NCI-H187 treated with DMSO at 0.1 percent for 48 hours (cell line): ENCODE measurements around the gene EML6.
"Not testable (repeated sequence)": the region's sequence is repeated elsewhere in the genome, so short reads cannot be mapped to it uniquely, and the experiment has no call there.

Experiments
- DNase-seq: peaks from one replicate; lab custom pipeline; 2025; lab: John Stamatoyannopoulos, UW

Gene EML6

DNA sequence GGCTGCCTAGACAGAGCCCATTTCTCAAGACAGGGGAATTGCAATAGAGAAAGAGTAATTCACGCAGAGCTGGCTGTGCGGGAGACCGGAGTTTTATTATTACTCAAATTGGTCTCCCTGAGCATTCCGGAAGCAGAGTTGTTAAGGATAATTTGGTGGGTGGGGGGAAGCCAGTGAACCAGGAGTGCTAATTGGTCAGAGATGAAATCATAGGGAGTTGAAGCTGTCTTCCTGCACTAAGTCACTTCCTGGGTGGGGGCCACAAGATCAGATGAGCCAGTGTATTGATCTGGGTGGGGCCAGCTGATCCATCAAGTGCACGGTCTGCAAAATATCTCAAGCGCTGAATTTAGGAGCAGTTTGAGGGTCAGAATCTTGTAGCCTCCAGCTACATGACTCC, 242.0 kb downstream of the EML6 start:
- DNase-seq = no peak

DNA sequence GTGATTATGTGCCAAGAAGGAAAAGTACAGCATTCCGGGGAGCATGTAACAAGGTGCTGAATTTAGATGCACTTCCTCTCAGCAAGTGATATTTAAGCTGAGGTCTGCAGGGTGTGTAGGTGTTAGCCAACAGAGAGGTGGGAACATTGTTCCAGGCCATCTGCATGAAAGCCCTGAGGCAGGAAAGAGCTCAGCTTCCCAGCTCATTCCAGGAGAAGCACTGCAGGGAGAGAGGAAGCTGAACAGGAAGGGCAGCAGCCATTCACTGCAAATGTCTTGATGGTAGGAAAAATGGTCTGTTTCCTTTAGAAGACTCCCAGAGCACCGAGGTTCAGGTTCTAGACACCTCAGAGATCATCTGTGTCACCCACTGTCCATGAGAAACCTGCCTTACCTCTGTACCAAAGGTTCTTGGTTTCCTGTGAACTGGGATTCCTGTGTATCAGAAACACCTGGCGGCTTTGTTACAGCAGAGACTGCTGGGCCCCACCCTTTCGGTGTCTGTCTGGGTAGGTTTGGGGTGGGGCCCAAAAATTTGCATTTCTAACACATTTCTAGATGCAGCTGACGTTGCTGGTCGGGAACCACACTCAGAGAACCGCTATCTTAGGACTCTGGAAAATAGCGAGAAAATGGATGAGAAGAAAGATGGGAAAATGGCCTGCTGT, 242.8 kb downstream of the EML6 start:
- no peak for DNase-seq

DNA sequence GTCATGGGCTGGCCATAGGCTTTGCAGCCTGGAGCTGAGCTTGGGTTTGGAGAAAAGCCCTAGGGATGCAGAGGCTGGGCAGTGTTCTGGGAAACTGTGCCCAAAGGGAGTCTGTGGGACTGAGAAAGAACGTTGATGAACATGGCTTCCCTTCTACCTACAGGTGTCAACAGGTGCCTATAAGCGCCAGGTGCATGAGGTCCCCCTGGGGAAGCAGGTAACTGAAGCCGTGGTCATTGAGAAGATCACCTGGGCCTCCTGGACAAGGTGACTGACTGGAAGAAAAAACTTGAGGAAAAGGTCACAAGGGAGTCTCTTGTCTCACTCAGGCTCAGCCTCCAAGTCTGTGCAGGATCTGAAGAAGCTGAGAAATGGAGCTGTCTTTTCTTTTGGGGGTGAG, 243.4 kb downstream of the EML6 start:
- no peak for DNase-seq

DNA sequence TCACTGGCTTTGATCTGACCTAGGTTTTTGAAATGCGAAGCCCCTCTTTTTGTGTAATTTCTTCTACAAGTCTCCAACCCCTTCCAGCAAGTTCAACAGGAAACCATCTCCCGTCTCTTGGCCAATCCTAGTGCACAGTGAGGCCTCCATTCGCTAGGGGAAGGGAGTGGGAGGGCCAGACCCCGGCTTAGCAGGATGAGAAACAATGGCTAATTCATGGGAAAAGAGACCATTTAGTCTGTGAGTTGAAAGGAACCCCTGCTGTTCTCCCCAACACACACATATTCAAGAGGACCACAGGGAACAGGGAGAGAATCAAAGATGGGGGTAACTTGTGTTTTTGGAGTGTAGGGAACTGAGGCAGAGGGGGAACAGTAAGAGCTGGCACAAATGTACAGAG, 243.8 kb downstream of the EML6 start:
- DNase-seq = no peak

DNA sequence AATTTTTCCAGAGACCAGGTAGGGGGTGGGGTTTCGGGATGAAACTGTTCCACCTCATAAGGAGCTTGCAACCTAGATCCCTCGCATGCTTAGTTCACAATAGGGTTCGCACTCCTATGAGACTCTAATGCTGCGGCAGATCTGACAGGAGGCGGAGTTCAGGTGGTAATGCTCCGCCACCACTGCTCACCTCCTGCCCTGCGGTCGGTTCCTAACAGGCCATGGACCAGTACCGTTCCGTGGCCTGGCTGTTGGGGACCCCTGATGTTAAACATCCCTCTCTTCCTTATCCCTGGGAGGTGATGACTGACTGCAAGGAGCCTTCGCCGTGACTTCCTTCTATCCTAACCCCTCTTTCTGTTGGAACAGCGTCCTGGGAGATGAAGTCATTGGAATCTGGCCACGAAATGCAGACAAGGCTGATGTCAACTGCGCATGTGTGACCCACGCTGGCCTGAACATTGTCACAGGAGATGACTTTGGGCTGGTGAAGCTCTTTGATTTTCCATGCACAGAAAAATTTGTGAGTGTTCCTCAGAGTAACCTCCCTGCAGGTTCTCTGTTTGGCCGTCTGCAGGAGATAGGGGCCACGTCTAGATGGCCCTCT, 244.4 kb downstream of the EML6 start:
- no peak for DNase-seq

DNA sequence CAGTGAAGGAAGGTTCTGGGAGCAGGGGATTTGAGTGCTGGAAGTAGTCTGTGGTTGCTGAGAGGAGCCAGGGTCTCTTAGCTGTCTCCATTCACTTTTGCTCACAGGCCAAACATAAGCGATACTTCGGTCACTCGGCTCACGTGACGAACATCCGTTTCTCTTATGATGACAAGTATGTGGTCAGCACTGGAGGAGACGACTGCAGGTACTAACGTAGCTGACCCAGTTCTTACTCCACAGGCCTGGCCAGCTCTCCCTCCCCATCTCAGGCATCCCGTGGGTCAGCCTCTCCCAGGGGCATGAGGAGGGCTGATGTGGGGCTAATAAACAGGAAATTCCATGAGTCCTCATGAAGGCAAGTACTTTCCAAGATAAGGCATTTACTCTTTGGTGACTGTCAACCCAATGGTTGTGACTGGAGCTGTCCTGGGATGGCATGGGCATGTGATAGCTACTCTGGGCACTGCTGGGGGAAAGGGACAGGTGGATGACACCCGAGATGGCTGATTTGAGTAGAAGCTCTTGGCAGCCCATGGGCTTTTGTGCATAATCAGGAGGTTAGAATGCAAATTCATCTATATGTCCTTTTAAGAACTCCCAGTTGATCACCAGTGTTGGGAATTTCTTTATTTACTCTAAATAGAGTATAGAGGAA, 245.2 kb downstream of the EML6 start:
- DNase-seq = no peak

DNA sequence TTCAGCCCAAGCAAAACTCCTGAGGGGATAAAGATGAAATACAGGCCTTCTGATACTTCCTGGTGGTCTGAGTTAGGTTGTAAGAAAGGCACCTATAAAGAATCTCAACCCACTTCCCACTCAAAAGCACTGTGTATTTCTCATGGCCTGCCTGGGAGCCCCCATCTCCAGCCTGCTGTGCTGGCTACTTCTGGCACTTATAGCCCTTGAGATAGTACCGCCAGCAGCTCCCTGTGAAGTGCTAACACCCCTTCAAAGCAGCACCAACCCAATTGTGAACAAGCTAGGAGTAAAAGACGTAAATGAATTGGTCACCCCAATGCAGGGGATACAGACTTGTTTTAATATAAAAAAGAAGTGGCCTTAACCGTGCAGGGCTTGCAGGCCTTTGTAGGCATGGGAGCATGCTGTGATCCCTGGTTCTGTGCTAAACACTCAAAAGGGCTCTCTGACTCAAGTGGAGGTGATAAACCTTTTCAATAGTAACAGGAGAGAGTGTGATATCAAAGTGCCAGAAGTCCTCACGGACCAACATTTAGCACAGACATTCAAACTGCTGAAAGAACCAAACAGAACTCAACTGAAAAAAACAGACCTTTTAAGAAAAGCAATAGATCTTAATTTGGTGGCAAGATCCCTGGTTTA, 246.0 kb downstream of the EML6 start:
- no peak for DNase-seq

DNA sequence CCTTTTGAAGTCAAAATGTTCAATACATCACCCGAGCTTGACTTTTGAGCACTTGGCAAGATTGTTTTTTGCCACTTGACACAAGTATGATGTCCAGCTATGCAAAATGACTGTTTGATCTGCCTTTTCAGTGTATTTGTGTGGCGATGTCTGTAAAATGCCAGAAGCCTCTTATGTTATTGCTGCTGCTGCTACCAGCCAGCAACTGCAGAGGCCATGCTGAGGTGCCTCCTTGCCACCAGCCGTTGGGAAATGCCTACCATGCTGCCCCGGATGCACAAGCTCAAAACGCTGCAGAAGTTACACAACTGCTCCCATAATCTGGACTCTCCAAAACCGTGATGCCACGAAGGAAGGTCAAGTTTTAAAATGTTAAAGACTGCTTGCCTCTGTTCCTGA, 246.5 kb downstream of the EML6 start:
- no peak for DNase-seq

DNA sequence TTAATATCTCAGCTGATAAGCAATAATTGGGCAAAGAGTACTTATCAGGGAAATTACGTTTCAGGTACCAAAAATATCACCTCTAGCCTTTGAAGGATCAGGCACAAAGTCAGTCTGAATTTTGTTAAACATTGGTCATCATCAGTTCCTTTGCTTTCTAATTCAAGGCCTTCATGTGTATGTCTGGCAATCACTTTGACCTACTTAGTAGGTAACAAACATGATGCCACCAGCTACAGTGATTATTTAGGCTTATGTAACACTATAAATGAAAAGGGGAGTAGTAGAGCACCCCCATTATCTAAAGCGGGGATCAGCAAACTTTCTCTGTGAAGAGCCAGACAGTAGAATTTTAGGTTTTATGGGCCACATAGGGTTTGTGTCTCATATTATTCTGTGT, 251.7 kb downstream of the EML6 start:
- DNase-seq = no peak

DNA sequence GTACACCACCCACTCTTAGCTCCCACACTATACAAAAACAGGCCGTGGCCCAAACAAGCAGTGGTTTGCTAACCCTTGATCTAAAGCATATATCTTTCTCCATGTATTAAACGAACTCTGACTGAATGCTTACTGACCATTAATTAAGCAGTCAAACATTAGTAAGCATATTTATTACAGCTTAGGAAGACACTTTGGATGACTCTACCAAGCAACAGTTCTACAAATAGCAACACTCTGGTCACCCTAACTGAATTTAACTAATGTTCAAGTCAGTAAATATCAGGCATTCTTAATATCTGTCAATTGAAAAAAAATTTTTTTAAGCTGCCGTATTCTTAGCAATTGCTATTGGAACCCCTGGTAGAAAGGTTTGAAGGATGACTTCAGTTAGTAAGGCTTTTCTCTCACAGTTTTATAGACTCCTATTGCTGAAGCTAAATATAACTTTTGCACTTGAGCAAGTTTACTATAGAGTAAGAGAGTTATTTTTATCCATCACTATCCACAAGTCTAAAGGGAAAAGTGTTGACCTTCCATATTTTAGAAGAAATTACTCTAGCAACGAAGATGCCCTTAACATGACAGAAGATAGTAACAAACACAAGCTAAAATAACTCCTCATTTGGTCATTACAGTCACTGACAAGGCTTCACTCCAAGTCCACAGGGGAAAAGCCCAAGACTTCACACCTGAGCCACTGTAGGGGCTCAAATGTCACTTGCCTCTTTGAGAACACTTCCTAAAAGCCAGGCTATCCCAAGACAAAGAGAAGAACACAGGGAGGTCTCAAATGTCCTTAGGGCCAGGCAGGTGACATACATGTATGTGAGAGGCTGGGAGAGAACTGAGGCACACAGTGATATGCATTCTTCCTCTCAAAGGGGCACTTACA, 252.4 kb downstream of the EML6 start:
- no peak for DNase-seq

DNA sequence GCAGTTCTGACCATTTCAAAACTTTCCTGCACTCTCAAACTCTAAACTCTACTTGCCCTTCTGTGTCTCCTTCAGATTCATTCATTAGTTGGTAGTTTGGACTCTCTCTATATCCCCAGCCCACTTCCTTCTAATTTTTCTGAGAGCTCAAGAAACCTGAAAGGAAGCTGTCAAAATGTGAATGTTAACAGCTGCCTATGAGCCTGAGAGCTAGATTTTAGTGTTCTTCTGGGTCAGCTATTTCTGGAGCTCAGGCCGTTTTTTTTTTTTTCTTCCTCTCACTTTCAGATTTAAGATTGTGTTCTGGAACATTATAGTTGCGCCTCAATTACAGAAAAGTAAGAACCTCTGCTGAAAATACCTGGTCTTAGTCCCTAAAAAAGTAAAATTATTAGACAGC, 253.7 kb downstream of the EML6 start:
- no peak for DNase-seq

DNA sequence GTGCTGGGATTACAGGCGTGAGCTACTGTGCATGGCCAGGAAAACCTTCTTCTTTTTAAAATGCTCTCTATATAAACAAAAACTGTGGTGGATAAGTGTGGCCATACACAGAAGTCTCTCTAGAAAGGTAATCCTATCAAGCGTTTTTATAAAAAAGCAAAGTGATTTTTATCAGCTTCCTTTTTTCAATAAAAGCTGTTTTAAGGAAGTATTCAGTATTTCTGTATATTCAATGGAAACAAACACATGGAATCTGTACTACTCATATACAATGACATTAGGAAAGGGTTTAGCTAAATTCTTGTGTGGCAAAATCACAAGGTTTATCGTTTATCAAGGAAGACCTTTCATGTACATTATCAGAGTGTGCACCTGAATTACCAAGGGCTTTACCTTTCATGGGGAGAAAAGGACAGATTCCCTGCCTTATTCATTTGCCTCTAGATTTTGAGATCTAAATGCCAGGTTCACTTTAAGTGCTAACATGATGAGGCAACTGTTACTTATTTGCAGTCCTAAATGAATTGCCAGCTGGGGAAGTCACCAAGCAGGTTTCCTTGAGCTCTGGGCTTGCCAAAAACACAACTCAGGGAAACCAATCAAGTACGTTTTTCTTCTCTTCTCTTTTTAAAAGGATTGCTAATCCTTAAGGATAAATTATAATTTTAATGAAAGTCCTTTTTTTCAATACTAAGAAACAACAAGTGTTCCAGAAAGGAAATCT, 256.0 kb downstream of the EML6 start:
- no peak for DNase-seq

DNA sequence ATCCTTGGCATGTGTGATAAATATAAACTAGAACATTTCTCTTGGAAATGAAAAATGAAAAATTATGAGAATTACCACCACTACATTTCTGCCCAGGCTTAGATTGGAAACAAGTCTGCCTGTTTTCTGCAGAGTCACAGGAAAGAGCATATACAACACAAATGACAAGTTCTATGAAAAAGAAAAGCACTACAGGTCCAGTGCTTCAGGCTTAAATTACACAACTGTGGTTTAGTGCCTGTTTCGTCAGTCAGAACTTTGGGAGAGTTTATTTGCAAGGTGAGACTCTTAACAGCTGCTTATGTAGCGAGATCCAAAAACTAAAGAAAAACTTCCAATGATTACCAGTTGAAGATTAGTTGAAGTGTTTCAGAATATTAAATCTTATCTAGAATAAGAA, 257.9 kb downstream of the EML6 start:
- DNase-seq = no peak

DNA sequence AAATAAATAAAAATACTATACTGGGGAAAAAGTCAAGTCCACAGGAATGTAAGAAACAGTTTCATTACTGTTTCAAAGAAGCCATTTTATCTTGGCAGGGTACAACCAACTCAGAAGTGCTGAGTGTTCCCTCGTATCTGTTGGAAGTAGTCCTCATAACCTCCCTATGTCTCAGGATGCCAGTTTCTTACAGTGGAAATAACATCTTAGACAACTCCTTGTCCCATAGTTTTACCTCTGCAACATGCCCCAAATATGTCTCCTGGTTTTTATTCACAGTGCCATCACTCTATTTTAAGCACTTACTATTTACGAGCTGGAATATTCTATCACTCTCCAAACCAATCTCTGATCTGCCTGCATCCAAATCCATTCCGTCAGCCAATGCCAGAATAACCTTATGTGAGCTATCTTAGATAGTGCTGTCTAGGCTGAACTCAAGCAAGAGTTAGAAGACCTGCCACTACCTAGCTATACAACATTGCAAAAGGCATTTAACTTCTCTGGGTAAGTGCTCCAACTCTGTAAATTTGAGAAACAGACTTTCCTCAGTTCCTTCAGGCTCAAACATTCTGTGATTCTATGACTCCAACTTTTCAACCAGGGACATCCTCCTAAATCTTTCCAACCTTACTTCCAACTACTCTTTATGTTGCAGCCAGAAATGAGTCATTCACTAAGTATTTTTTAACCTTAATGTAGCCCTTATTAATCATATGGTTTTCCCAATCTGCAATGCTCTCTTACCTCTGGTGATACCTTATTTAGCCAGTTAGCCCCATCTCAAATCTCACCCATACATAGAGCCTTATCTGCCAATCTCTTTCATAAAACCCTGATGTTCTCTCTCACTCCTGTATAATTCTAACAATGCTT, 260.1 kb downstream of the EML6 start:
- DNase-seq = no peak

DNA sequence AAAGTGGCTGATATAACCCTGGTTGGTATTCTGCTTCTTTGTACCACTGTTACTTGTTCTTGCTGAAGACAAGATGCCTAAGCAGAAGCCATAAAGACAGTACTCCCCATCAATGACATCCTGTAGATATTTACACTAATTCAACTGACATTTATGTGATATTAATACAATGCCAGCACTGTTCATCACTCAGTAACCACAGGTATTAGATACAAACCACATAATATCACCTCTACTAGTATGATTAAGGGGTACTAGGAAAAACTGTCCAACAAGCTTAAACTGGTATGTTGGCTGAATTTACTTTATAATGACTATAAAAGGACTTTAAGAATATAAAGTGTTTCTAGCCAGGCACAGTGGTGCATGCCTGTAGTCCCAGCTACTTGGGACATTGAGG, 261.0 kb downstream of the EML6 start:
- DNase-seq = no peak

DNA sequence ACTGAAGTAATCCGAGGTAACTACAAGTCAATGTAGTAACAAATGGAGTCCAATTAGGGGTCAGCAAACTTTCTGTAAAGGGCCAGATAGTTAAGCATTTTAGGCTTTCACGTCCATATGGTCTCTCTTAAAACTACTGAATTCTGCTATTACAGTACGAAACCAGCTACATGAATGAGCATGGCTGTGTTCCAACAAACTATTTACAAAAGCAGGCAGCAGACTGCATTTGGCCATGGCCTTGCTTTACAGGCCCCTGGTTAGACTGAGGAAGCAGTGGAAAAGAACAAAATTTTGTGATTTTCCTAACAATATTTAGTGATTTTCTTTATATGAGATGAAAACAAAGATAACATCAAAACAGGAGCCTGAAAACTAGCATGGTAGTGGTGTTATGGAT, 262.8 kb downstream of the EML6 start:
- no peak for DNase-seq

DNA sequence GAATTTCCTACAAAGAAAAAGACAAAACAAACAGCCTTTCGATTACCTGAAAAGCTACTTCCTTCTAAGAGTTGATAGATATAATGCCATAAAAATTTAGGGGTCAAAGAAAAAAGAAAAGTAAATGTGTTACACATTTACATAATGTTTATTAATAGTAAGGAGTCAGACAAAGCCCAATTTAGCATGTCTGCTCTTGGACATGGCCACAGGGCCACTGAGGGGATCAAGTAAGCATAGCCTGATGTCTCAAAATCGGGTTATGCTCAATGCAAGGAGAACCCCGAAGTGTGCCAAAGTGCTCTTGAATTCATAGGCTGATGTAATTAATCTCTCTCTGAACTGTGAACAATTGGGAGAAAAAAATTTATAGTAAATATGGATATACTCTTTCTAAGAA, 265.1 kb downstream of the EML6 start:
- DNase-seq = no peak

DNA sequence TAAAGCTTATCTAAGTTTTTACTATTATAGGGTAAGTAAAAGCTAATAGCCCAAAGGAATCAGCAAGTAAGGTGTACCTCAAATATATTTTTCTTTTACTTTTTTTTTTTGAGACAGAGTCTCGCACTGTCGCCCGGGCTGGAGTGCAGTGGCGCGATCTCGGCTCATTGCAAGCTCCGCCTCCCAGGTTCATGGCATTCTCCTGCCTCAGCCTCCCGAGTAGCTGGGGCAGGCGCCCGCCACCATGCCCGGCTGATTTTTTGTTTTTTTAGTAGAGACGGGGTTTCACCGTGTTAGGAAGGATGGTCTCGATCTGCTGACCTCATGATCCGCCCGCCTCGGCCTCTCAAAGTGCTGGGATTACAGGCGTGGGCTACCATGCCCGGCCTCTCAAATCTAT, 267.2 kb downstream of the EML6 start:
- not testable (repeated sequence) for DNase-seq

DNA sequence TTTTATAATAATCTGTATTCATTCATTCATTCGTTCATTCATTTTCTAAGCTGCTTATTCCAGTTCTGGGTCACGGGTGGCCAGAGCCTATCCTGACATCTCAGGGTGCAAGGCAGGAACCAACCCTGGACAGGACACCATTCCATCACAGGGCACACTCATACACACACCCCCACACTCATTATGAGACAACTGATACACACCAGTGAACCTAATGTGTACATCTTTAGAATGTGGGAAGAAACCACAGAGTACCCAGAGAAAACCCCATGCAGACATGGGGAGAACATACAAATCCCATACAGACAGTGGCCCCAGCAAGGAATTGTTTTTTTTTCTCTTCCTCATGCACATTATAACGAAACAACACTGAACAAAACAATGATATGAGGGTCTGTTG, 272.1 kb downstream of the EML6 start:
- no peak for DNase-seq

DNA sequence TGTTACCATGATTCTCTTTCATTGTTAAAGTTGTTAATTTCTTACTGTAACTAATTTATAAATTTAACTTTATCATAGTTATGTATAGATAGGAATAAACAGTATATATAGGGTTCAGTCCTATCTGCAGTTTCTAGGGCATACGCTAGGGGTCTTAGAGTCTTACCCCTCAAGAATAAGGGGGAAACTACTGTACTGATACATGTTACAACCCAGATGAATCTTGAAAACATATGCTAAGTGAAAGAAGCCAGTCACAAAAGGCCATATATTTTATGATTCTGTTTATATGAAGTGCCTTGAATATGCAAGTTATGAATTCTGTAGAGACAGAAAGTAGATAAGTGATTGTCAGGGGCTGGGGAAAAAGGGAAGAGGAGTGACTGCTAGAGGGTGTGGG, 274.4 kb downstream of the EML6 start:
- DNase-seq = no peak

DNA sequence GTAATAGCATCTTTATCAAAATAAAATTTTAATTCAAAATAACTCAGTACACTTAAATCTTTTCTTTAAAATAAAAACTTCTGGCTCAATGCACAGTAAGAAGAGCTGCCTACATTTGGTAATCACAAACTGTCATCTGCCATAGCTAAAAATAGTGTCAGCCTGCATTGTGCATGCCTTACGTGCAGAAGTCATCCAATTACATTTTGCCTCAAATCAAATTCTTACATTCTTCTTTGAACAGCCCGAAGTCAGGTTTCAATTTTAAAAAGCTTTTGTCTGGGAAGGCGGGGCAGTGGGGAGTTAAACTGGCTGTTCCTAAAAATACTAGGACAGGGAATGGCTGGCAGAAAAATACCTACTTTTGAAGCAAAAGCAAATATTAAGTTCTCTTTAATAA, 275.7 kb downstream of the EML6 start:
- no peak for DNase-seq
